Measurements from ENCODE around the gene USP26.
"Not testable (repeated sequence)": the region's sequence is repeated elsewhere in the genome, so short reads cannot be mapped to it uniquely, and the experiment has no call there.

Gene USP26
- 0 to 0.19 (median 0) reads per million in 3 experiments for total RNA-seq

- DNase-seq: no peak
These were observed at the start of gene USP26 for GRCh38 chrX:133097031-133097430. TSS of gene USP26 (minus strand) at chrX:133097109. CDS start at chrX:133028220, 68,889 bp downstream.

- DNase-seq: no peak
These were observed 37.4 kb upstream of the USP26 start for GRCh38 chrX:133134282-133134681.

DNA sequence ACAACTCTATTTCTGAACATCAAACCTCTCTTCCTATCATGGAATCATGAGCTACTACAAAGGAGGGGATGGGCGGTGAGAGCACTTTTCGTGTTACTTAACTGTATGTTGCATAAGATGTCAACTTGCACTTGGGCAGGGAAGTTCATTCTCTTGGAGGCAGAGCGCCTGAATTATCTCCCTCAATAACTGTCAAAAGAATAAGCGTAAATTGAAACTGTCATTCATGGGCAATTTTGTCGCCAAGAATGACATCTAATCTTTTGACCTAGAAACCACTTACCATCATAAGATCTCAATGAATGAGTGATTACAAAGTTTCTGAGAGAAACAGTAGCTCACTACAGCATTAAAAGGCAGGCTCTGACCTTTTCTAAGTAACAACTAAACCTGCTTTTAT lies 23.5 kb upstream of the USP26 start:
- no peak for DNase-seq

DNA sequence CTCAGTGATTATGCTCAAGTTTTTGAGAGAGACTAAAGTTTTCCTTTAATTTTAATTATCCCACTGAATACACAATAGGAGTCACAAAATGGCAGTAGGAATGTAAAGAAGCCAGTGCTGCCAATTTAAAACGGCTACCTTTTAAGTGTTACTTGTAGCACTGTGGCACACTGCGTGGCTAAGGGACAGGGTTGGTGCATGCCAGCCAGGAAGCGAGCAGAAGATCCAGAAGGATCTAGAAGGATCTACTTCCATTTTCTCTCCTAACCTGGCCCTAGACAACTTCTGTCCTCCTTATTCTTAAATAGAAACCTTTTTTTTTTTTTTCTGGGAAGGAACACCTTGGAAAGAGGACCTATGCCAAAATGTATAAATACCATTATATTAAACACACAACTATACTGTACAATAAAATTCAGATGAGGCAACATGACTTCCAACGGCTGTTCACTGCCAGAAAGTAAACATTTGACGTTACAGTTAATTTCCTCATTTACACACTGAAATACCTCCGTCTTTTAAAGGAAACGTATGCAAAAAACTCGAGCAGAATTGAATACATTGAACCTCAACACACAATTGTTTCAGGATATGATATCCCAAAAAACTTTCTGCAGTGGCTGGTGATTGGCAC lies 2.7 kb downstream of the USP26 start:
- DNase-seq: no peak

DNA sequence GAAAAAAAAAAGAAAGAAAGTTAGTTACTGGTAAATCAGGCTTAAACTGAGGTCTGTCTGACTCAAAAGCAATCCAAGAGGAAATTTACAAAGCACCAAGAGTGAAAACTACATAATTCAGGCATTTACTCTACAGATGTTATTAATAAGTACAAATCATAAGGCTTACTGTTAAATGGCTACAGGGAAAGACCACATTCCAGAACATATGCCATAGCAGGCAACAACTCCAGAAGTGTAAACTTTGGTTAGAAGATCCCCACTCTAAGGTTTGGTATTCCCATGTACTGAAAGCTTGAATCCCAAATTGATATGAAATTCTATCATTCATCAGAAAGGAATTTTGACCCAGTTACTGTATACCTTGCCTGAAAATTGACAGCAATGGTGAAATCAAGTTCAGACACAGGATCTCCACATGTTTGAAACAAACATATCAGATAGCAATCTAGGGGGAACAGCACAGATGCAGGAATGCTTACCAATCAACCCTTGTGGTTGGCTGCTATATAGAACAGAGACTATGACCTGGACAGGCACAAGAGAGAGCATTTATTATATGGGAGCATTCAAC lies 6.6 kb downstream of the USP26 start:
- no peak for DNase-seq

GRCh38 chrX:133089411-133089810 lies 7.5 kb downstream of the USP26 start:
- no peak for DNase-seq

DNA sequence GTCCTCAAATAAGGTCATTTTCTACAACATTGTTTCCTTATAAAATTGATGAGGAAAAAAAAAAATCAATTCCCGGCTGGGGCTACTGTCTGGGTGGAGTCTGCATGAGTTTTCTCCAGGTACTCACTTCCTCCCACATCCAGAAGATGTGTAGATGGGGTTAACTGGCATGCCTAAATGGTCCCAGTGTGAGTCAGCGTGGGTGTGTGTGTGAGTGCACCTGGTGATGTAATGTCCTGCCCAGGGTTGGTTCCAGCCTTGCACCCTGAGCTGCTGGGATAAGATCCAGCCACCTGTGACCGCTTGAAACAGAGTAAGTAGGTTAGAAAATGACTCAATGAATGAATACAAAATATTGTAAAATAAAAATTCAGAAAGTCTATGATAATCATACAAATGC lies 11.1 kb downstream of the USP26 start:
- no peak for DNase-seq

DNA sequence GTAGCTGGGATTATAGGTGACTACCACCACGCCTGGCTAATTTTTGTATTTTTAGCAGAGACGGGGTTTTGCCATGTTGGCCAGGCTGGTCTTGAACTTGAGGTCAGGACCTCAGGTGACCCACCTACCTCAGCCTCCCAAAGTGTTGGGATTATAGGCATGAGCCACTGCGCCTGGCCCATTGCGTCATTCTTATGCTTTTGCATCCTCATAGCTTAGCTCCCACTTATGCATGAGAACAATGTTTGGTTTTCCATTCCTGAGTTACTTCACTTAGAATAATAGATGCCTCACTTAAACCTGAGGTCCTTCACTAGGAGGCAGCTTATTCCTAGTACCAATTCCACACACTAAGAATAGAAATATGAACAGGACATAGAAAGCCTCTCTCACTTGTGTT lies 11.9 kb downstream of the USP26 start:
- DNase-seq: not testable (repeated sequence)

DNA sequence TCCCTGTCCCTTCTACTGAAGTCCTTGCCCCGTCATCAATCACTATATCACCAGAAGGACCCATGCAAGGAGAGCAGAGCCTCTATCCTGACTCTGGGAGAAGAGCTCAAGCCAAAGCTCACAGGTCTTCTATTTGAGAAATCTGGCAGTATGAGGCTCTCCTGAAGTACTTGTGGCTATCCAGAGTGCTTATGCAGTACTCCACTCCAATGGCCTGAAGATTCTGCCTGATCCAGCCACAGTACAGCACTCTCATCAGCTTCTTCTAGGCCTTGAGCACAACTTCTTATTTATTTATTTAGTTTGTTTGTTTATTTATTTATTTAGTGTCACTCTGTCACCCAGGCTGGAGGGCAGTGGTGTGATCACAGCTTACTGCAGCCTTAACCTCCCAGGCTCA lies 13.0 kb downstream of the USP26 start:
- DNase-seq: no peak

DNA sequence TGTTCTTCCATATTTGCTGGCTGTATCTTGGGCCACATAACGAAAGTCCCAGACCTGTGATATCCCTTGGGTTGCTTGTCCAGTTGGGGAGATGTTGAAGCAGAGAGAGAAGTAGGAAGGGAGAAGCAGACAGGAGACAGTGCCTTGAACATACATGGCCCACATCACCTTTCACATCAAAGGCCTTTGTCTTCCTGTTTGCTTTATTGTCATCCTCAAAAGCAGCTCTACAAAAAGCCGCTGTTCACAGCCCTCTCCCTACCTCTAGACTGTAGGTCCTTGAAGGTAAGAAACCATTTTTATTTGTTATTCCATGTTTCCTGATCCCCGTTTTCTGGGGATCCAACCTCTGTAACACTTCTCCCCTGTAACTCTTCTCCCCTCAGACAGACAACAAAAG lies 14.9 kb downstream of the USP26 start:
- no peak for DNase-seq

DNA sequence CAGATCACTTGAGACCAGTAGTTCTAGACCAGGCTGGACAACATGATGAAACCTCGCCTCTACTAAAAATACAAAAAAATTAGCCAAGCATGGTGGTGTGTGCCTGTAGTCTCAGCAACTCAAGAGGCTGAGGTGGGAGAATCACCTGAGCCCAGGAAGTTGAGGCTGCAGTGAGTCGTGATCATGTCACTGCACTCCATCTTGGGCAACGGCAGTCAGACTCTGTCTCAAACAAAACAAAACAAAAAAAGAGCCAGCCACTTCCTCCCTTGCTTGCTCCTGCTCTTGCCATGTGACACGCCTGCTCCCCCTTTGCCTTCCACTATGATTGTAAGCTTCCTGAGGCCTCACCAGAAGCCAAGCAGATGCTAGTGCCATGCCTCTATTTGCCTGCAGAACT lies 19.1 kb downstream of the USP26 start:
- DNase-seq: not testable (repeated sequence)

DNA sequence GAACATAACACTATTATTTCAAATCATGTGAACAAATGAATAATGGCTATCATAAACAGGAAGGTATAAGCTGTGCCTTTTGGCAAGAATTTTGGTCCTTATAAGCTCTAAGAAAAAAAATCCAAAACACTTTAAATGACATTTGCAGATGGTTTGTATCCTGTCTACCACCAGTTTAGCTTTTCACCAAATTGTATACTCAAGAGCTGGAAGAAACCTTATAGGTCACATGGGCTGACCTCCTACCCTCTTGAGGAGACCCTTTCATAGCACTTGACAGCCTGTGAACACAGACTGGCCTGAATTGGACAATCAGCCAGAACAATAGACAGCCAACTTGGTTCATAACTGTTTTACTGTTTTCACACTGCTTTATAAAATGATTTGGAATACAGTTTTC lies 24.3 kb downstream of the USP26 start:
- no peak for DNase-seq

DNA sequence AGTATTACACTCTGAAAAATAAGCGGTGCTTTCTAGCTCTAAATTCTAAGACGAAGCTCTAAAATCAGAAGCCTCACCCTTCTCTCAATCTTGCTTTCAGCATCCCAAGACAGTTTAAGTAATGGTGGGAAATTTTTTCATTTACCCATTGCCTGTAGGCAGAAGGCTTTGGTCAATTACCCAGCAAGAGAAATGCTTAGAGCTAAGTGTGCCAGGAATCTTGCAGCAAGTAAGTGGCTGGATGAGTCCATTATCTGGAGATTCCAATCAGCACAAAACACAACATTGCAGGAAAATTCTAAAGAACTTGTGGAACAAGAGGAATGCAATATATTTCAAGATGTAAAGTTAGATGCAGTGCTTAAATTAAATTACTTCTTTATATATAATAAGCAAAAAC lies 28.4 kb downstream of the USP26 start:
- no peak for DNase-seq

DNA sequence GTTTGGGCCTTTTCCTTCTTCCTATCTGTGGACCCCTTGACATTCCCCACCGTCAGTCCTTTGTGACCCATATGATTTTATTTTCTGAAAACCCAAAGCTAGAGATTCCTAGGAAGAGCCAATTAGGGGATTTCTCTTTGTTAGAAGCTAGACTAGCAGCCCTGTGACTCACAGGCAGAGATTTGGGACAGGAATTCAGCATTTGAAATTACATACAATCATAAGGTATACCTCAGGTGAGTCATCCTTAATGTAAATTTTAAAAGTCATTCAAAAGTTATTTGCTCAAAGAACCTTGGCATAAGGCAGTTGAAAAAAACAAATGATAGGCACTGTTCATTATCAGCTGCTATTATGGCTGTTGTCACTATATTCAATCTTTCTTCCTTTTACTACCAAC lies 40.6 kb downstream of the USP26 start:
- no peak for DNase-seq

GRCh38 chrX:133054761-133055405 lies 42.0 kb downstream of the USP26 start:
- DNase-seq: no peak

GRCh38 chrX:133053861-133054598 lies 42.9 kb downstream of the USP26 start:
- no peak for DNase-seq

- DNase-seq: no peak
These were observed 48.2 kb downstream of the USP26 start for GRCh38 chrX:133048751-133049150.

DNA sequence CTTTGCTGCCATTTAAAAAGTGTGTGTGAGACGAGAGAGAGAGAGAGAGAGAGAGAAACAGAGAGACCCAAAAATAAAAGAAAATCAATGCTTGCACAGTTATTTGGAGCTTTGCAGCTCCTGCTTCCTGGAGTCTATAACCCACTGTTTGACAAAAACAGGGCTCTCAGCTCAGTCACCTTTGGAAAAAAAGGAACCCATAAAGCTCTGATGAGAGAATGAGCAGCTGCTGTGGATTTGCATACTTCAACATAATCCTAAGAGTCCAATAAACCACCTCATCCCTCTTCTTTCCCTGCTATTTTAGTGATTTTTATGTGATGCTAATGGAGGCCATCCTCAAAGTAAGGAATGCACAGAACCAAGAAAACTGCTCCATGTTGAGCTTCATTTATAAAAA lies 50.3 kb downstream of the USP26 start:
- DNase-seq: no peak

DNA sequence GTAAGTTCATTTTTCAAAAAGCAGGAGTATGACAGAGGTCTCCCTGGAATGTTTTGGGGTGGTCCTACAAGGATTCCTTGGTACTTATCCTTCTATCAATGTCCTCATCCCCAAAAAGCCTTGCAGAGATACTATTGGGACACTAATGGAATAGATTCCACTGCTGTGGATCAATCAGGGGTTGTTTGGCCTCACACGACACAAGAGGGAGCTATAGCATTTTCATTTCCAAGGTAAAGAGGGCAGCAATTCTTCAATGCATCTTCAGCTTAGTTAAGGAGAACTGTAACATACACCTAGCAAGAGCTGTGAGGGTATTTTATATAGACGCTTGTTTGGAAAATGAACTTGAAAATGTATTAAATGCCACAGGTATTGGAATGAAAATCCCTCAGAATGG lies 50.9 kb downstream of the USP26 start:
- no peak for DNase-seq

DNA sequence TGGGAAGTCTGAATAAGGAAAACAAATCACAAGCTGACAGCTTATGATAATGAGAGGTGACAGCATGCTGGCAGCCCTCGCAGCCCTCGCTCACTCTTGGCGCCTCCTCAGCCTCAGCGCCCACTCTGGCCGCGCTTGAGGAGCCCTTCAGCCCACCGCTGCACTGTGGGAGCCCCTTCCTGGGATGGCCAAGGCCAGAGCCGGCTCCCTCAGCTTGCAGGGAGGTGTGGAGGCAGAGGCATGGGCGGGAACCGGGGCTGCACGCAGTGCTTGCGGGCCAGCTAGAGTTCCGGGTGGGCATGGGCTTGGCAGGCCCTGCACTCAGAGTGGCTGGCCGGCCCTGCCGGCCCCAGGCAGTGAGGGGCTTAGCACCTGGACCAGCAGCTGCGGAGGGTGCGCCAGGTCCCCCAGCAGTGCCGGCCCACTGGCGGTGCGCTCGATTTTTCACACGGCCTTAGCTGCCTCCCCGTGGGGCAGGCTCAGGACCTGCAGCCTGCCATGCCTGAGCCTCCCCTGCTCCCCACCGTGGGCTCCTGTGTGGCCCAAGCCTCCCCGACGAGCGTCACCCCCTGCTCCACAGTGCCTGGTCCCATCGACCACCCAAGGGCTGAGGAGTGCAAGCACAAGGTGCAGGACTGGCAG lies 52.6 kb downstream of the USP26 start:
- DNase-seq: not testable (repeated sequence)

GRCh38 chrX:133042260-133042659 lies 54.6 kb downstream of the USP26 start:
- DNase-seq: no peak

GRCh38 chrX:133033010-133033409 lies 63.9 kb downstream of the USP26 start:
- no peak for DNase-seq

DNA sequence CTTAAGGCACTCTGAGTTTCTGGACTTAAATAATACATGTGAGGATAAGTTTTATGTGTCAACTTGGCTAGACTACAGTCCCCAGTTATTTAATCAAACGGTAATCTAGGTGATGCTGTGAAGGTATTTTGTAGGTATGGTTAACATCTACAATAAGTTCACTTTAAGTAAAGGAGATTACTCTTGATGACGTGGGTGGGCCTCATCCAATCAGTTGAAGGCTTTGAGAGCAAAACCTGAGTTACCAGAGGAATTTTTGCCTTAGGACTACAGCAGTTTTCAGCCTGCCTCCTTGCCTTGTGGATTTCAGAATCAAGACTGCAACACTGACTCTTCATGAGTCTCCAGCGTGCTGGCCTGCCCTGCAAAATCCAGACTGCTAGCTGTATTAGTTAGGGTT lies 78.7 kb downstream of the USP26 start:
- DNase-seq: no peak

Measured in central memory CD4-positive, alpha-beta T cell (primary cell).